ENCODE results near the gene SAMM50.
A peak's percentile ranks its signal among the peaks of the same experiment; 100 is the strongest.

SAMM50 gene

DNA sequence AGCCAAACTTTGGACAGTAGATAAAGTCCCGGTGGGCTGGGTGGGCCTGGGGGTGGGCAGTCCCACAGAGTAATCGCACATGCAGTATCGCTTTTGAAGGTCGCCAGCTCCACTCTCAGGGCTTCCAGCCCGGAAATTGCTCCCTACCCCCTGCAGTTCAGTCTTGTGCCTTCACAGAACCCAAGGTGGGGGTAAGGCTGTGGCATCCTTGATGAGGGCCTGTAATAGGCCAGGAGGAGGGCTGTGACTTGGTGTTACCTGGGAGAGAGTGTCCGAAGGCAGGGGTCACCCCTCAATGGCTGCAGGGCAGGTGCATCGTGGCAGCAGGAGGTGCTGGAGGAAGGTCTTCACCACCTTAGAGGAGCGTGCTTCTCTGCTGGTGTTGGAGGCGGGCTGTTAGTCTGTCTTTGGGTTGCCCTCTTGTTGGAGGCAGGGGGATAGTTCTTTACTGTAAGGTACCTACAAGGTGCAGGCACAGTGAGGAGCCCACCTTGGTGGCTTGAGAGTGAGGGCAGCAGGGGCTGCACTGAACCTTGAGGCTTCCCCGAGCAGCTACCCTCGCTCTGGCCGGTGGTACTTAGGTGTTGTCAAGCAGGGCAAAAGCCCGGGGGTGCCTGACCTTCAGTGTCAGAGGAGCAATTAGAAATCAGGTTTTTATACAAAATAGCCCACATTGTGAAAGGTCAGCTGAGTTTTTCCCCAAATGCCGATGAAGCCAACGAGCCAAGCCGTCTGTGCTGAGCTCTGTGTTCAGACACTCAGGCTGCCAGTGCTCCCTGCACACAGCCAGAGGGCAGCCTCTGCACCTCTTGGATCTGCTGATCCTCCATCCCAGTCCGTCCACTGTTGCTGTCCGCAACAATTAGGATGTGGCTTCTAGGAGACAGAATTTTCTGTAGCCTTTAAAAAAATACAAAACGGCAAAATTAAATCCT is 21.9 kb downstream of the SAMM50 start:
- DNase-seq (ENCODE audit: low read depth), result no peak

DNA sequence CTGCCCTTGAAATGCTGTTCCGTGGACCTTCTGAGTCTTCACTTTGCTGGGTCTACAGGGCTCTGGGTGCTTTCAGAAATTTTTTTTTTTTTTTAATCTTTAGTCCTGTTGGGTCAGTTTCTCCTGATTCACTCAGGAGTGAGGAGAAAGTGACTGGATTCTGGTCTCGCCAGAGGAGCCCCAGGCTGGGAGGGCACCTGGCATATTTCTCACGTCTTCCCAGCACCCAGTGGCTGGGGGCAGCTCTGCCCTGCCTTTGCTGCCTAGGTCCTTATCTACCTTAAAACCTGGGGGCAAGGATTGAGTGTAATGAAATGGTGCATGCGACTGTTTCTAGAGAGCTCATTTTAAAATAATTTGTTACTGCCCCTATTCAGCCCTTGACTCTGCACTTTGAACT is 23.3 kb downstream of the SAMM50 start:
- no peak for DNase-seq (ENCODE audit: low read depth)

DNA sequence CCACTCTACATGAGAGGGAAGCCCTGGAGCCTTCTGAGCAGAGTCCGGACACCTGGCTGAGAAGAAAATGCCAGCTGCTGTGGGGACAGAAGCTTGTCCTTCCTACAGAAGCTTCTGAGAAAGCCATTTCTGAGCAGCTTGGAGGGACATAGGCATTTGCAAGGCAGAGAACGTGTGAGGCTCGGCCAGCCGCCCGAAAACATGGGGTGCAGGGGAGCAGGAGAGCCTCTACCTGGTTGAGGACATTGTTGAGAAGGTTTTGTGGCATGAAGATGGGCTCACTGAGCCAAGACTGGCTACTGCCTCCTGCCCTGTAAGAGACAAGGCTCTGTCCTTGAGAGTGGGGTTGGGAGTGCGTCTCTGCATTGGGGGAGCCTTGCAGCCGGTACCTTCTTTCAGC is 25.3 kb downstream of the SAMM50 start:
- DNase-seq (ENCODE audit: low read depth), result no peak

DNA sequence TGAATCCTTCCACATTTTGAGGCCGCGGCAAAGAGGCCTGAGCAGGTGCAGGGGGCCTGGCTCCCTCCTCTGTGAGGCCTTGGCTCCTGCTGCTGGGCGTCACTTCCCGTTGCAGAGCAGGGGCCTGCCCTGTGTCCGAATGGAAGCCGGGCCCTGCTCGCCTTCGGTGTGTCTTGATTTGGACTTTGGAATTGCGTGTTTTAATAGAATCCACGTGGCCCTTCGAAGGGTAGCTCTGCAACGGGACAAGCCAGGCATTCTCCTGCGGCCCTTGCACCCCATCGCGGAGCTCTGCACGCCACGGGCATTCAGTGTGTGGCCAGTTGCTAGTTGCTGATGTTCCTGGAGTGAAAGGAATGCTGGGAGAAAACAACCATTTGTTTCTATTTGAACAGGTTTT is 25.8 kb downstream of the SAMM50 start:
- DNase-seq (ENCODE audit: low read depth), result no peak

DNA sequence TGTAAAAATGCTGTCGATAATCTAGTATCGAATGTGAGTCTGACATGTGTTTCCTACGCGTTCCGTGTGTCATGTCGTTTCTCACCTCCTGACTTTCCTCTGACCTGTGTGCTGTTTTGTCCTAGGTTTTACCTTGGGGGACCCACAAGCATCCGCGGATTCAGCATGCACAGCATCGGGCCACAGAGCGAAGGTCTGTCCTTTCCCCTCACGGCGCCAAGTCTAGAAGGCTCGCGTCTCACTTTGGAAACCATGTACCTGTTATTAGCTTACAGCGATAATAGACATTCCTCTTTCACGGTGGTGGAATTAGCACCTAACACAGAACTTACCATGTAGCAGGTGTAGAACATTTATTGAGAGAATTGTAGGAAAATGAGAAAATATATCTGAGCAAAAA is 28.6 kb downstream of the SAMM50 start:
- no peak for DNase-seq (ENCODE audit: low read depth)

DNA sequence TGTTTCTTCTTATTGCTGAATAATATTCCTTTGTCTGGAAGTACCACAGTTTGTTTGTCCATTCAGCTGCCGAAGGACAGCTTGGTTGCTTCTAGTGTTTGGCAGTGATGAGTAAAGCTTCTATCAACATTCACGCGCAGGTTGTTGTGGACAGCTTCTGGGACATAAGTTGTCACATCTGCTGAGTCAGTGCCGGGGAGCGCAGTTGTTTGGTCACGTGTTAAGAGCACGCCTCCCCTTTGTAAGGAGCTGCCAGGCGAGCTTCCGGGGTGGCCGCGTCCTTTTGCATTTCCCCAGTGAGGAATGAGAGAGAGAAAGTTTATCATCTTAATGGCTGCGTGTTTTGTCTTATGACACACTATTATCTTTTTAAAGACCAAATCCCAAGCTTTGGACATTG is 30.3 kb downstream of the SAMM50 start:
- DNase-seq (ENCODE audit: low read depth), result no peak

DNA sequence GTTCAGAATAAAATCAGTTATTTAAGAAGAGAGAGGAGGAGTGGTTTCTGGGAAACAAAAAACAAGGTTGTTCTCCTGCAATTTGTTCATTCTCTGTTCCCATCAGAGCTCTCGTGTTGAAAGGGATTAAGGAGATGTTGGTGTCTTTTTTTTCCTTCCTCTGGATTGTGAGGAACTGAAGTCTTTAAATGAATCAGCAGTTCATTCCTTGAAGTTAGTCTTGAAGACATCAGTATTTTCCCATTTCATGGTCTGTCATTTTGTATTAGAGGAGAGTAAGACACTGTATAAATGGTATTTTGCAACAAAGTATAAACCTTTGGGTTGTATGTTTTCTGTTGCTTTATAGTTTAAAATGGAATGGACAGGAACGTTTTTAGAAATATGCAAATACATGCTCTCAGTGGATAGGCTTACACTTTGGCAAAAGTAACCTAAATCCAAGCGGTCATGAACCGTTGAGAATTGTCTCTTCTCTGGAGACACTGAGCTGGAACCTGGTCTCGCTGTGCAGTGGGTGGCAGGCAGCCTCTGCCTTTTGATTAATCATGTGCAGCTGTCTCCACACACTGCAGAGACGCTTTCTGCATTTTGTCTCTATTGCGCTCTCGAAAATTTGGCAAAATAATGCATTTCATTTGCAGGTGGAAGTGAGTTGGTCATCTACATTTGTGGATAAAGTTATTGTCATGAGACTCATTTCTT is 33.0 kb downstream of the SAMM50 start:
- DNase-seq (ENCODE audit: low read depth), result no peak

DNA sequence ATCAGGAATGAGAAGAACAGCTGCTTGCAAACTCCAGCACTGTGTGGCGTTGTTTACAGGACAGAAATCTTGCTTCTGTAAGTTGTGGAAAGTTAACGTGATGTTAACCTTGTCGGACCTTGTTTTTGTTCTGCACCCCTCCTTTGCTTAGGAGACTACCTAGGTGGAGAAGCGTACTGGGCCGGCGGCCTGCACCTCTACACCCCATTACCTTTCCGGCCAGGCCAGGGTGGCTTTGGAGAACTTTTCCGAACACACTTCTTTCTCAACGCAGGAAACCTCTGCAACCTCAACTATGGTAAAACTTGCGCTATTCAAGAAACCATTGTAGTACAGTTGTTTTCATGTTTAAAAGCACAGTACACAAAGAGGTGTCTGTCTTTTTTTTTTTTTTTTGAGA is 33.7 kb downstream of the SAMM50 start:
- no peak for DNase-seq (ENCODE audit: low read depth)

DNA sequence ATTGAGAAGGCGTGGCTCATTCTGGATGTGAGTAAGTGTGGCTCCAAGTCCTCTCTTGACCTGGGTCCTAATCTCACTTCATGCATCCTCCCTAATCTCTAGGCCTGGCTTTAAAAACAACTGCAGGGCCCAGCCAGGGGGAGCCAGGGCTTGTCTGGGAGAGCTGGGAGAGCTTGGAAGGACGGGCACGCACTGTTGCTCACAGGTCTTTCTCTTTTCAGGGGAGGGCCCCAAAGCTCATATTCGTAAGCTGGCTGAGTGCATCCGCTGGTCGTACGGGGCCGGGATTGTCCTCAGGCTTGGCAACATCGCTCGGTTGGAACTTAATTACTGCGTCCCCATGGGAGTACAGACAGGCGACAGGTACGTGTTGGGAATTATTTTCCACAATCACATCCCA is 34.8 kb downstream of the SAMM50 start:
- no peak for DNase-seq (ENCODE audit: low read depth)

DNA sequence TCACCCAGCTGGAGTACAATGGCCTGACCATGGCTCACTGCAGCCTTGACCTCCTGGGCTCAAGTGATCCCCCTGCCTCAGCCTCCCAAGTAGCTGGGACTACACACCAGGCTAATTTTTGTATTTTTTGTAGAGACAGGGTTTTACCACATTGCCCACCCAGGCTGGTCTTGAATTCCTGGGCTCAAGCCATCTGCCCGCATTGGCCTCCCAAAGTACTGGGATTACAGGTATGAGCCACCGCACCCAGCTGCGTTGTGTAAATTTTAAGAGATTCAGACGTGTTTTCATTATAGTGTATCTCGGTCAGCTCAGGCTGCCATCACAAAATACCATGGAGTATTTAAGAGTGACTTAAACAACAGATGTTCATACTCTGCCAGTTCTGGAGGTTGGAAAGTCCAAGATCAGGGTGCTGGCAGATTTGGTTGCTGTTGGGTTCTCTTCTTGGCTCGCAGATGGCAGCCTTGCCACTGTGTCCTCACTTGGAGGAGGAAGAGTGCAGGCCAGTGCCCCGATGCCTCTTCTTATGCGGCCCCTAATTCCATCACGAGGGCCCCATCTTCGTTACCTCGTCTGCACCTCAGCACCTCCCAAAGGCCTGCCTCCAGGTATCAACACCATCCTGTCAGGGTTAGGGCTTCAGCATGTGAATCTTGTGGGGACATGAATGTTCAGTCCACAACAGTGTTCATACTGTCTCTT is 36.2 kb downstream of the SAMM50 start:
- DNase-seq (ENCODE audit: low read depth), result no peak

DNA sequence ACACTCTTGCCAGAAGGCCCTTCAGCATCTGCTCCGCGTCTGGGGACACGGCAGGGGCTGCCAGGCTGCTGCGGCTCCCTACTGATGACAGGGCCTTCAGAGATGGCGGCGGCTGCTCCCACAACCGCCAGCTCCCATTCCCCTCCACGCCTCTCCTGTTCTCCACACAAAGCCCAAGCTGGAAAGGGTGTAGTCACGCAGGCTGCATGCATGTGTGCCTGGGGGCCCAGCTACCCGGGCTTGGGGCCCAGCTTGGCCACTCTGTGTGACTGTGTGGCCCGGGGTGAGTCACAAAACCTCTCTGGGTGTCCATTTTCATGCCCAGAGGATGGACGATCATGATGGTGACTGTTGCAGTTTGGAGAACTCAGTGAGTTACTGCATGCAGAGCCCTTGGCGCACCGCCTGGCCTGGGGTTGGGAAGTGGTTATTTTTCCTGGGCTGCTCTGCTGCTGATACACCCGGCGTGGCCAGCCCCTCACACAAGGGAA is 37.1 kb downstream of the SAMM50 start:
- no peak for DNase-seq (ENCODE audit: low read depth)

DNA sequence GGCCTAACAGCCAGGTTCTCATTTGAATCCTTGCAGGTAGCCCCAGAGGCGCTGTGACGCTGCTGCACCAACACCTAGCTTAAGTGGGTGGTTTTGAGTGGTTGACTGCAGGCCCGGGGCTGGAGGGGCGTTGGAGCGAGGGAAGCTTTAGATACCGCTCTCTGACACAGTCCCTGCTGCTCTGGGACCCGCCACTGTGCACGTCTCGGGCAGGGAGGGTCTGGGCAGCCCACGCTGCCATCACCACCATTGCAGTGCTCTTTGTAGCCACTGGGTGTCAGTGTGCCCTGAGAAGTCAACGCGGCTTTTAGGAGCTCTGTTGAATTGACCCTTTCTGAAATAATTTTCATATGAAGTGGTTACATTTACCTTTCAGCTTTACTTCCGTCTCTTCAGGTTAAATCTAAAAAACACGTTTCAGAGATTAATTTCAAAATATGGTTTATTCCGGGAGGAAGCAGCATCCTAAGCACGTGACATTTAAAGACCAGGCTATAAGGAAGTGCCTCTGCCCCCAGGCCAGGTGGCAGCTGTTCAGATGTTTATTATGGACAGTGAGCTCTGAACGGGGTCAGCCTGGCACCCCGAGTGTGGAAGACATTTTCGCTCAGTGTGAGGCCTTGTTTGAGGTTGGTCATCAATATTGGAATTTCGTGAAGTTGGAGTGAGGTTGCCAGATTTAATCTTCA is 38.0 kb downstream of the SAMM50 start:
- peak; percentile 39 for DNase-seq (ENCODE audit: low read depth)

DNA sequence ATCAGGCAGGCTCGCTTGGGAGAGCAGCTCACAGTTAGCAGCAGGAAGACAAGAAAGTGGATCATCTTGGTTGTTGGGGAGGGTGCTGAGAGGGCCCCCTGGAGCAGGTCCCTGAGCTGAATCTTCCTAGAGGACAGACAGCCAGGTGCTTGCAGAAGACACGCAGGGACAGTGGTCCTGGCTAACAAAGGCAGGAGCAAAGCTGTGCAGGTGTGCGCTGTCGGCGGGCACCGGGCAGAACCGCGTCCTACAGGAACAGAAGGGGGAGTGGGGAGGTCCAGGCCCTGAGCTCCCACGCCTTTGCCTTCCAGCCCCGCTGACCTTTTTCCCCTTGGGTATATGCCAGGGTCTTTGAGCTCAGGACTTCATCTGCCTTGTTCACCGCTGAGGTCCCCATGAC is 38.8 kb downstream of the SAMM50 start:
- DNase-seq (ENCODE audit: low read depth), result no peak

DNA sequence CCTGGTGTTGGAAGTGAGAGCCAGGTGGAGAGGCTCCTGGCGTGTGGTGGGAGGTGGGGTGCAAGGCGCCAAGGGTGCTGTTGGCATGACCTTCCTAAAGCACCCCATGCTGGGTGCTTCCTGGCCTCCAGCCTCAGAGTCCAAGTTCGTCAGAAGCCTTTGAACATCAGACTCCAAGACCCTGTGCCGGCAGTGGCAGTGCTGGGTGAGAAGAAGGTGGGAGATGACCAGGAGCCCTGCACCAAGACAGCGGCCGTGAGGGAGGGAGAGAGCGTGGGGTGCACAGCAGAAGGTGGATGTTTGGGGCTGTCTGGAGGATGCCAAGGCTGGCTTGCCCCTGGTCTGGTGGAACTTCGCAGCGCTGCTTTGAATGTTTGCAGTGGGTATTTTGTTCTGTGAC is 39.2 kb downstream of the SAMM50 start:
- DNase-seq (ENCODE audit: low read depth), result no peak

DNA sequence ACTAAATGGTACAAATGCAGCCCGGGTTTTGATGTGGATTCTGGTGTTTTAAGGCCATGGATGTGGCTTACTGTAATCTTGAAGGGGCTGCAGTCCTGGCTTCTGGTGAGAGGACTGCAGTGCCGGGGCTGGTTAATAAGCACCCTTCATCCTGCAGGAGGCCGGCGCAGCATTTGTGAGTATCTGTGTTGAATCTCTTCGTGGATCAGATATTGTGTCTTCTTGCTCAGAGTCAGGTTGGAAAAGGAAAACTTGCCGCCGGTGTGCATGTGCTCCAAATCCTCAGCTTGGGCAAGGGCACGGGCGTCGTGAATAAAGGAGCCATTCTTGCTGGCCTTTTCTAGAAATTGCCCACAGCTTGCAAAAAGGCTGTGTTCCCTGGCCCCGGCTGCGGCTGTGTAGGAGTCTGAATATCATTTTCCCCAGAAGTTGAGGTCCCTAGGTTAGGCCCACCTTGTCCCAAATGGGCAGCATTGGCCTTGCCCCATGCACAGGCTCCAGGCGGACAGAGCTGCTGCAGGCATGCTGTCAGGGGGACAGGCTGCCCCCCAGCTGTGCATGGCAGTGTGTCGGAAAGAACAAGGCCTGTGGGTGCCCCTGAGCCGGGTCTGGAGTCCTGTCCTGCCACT is 39.9 kb downstream of the SAMM50 start:
- no peak for DNase-seq (ENCODE audit: low read depth)

DNA sequence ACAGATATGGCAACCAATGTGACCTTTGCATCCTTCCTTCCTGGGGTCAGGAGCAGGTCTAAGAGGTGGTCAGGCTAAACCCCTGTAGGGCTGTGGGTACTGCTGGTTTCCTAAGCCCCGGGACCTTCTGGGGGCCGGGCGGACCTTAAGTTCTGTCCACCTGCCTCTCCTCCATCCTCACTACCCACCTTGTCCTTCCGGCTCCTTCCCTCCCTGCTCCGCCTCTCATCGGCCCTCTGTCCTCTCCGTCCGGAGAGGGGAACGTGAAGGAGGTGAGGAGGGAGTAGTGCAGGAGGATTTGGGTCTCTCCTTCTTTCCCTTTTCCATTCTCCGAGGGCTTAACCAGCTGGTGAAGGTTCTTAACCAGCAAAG is 40.5 kb downstream of the SAMM50 start:
- no peak for DNase-seq (ENCODE audit: low read depth)

DNA sequence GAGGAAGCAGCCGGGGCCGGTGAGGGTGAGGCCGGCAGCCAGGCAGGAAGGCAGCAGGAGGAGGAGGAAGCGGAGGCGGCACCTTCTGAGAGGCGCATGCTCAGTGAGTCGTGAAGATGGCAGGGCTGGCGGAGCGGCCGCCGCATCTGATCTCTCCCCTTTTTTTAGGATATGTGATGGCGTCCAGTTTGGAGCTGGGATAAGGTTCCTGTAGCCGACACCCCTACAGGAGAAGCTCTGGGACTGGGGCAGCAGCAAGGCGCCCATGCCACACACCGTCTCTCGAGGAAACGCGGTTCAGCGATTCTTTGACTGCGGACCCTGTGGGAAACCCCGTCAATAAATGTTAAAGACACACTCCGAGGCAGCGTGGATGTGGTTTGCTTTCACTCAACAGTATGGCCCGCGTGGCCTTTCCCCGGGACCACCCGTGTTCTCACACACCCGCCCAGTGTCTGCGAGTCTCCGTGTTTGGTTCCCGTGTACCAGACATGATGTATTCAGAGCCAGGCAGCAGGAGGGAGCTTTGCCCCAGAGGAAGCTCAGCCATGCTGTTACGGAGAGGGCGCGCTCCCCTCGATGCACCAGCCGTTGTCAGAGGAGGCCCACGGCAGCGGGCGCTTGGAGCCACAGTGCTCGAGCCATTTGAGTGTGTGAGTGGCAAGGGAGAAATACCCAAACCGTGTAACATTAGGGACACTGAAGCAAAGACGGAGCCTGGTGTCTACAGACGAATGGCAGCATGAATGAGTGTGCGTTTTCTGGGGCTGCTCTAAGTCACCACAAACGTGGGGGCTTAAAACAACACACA is 41.1 kb downstream of the SAMM50 start:
- no peak for DNase-seq (ENCODE audit: low read depth)

DNA sequence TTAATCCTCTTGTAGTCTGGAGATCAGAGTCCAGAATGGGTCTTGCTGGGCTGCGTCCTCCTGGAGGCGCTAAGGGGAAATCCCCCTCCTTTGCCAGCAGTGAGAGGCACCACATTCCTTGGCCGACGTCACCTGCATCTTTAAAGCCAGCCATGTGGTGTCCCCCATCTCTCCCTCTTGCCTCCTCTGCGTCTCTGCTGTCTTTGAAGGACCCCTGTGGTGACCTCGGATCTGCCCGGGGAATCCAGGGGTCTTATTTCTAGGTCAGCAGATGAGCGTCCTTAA is 41.7 kb downstream of the SAMM50 start:
- DNase-seq (ENCODE audit: low read depth), result no peak

DNA sequence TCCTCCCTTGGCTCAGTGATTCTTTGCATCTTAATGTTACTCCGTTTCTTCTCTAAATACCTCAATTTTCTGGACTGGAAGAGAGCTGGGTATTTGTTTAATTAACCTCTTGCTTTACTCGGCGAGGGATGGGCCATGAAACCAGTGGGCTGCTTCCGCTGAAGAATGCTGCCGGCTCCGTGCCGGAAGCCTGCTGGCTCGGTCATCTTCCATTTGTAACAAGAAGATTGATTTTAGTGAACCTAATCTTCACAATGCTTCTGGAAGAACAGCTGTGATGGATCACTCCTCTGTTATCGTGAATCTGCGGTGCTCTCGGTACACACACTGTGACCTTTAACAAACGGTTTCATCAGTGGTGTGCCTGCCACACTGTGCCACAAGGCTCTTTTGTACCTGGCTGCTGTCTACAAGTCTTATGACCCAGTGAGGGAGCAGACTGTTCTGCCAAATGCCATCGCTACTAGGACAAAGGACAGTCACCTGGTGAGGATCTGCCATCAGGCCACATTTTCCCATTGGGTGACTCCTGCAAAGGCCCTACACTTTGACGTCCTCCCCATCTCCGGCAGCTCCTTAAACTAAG is 43.5 kb downstream of the SAMM50 start:
- DNase-seq (ENCODE audit: low read depth), result no peak

DNA sequence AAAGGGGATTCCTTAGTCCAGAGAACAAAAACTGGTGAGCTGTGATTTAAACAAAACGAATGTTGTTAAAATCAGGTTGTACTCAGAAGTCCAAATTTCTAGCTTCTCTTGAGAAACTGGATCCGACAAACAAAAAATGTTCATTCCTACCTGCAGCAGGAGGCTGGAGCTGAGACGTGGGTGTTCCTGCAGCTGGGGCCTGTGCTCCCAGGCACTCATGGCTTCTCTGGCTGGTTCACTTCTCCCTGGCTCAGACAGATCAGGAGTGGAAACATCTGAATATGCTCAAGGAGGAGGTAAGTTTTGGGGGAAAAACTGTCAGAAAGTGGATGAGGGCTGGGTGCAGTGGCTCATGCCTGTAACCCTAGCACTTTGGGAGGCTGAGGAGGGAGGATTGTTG is 44.1 kb downstream of the SAMM50 start:
- DNase-seq (ENCODE audit: low read depth), result no peak

DNA sequence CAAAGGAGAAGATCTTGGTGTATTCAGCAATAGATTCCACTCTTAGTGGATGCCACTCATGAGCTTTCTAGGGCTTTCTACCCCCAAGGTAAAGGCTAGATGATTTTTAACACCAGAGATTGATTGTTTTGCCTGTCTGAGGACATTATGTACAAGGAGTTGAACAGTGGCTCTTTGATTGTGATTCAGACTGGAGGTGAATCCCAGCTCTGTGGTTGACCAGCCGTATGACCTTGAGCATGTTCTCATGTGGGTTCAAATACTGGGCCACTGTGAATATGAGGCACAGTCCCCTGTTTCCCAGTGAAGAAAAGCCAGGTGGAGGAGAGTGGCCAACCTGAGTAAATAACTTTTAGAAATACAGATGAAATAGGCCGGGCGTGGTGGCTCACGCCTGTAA is 44.9 kb downstream of the SAMM50 start:
- DNase-seq (ENCODE audit: low read depth), result peak; percentile 31

All from amniotic epithelial cell (primary cell).